Stomach smooth muscle (tissue), 2 donors: ENCODE data around the gene RHOA.
"Not testable (repeated sequence)": the region's sequence is repeated elsewhere in the genome, so short reads cannot be mapped to it uniquely, and the experiment has no call there.

Experiments
- H3K27ac ChIP-seq: one replicate; pipeline ENCODE4 v1.7.0; 2013; ENCODE audit warnings: mild to moderate bottlenecking, low read length, inconsistent platforms
- H3K27me3 ChIP-seq, 2 donors: one replicate each; pipeline ENCODE4 v1.7.0; 2013; ENCODE audit warnings: low read length in 2 of 2; ENCODE audit not compliant: insufficient read depth in 2 of 2, control insufficient read depth in 1 of 2
- H3K36me3 ChIP-seq, 2 donors: one replicate each; pipeline ENCODE4 v1.7.0; 2013; ENCODE audit warnings: low read length in 2 of 2; ENCODE audit not compliant: control insufficient read depth in 2 of 2, insufficient read depth in 2 of 2
- H3K4me1 ChIP-seq: one replicate; pipeline ENCODE4 v1.7.0; 2013; ENCODE audit warnings: low read length; ENCODE audit not compliant: control insufficient read depth, insufficient read depth
- H3K4me3 ChIP-seq, 2 donors: one replicate each; pipeline ENCODE4 v1.7.0; 2013; ENCODE audit warnings: low read length in 2 of 2
- H3K9ac ChIP-seq, 2 donors: one replicate each; pipeline ENCODE4 v1.7.0; 2013; ENCODE audit warnings: low read length in 2 of 2, mild to moderate bottlenecking in 1 of 2
- H3K9me3 ChIP-seq, 2 donors: one replicate each; pipeline ENCODE4 v1.7.0; 2013; ENCODE audit warnings: low read length in 2 of 2; ENCODE audit not compliant: control insufficient read depth in 2 of 2
- donor health status: healthy.
- donor health status: Pancreatic carcinoma.

Gene RHOA

DNA sequence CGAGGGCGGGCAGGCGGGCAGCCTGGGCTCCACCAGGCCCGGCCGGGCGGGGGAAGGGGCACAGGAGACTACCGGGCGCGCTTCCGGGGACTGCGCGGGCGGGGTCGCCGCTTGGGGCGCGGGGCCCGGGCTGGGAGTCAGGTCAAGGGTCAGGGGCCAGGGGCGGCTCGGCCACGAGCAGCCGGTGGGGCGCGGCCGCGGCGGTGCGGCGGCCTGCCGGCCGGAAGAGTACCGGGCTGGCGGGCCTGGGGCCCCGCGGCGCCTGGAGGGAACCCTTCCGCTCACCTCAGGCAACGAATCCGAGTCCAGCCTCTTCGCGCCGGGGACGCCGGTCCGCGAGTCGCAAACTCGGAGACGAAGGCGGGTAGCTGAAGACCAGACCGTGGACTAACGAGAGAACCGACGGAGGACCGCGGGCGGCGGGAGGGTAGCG lies 225 bp downstream of the RHOA start:
- Histone ChIP-seq H3K27me3 (no peaks in the 10 kb centered on the region), H3K9me3 (no peaks in the 10 kb centered on the region), H3K9ac (peak overlapping the region; percentile 91 to 96), H3K36me3 (peaks cover 7 to 10% of the 10 kb centered on the region in 2 donors), H3K4me1 (peaks cover 41% of the 10 kb centered on the region), H3K27ac (peak overlapping the region; percentile 88), H3K4me3 (peak overlapping the region; percentile 97 to 98)

- Histone ChIP-seq H3K9me3 (no peaks in the 10 kb centered on the region), H3K27me3 (no peaks in the 10 kb centered on the region), H3K27ac (peak overlapping the region; percentile 88), H3K4me1 (peaks cover 41% of the 10 kb centered on the region), H3K4me3 (peak overlapping the region; percentile 97 to 98), H3K9ac (peak overlapping the region; percentile 91 to 96), H3K36me3 (peaks cover 7% of the 10 kb centered on the region in 2 donors)
These were observed 786 bp downstream of the RHOA start for GRCh38 chr3:49410846-49411534.

DNA sequence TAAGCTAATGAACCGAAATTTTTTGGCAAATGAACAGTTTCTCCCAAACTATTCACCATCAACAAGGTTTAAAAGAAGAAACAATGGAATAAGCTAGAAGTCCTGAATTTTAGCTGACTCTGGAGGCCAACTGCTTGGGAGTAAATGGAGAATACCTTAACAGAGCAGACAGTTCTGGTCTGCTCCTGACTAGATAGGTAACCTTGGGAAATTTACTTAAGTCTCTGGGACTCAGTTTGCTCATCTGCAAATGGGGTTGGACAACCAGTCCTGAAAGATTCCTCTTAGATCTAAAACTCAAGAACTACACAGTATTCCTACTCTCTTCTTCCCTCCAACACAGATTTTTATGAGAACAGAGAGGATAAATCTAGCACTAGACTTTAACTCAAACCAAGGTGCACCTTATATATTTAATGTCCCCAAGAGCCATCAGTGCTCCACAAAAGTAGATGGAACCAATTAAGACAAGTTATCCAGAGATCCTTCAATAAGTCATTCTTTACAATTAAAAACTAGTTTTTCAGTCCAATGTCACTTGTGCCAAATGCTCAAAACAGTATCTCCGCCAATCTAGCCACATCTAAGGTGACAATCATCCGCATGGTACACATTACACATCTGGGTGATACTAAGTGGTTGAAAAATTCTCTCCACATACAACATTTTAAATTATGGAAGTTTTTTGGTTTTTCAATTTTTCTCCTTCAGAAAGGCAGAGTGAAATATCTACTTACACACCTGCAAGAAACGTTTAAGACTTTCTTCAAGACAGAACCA lies 1.5 kb downstream of the RHOA start:
- Histone ChIP-seq H3K27me3 (no peaks in the 10 kb centered on the region), H3K9ac (peak overlapping the region; percentile 37 to 96)

GRCh38 chr3:49406571-49407565 lies 4.9 kb downstream of the RHOA start:
- H3K4me1 ChIP-seq = peaks cover 32% of the 10 kb centered on the region

More for the DNA sequence above, 1.5 kb downstream of the RHOA start:
- Histone ChIP-seq H3K9me3 (no peaks in the 10 kb centered on the region), H3K4me1 (peaks cover 41% of the 10 kb centered on the region), H3K27ac (no peak overlapping the region), H3K4me3 (peak overlapping the region; percentile 97 to 98), H3K36me3 (peaks cover 3 to 4% of the 10 kb centered on the region in 2 donors)

GRCh38 chr3:49405570-49405969 lies 6.2 kb downstream of the RHOA start:
- H3K4me3 ChIP-seq = peak overlapping the region; percentile 3 to 35
- H3K27ac ChIP-seq = peak overlapping the region; percentile 37
- H3K4me1 ChIP-seq = peaks cover 36% of the 10 kb centered on the region

More at GRCh38 chr3:49406571-49407565, 4.9 kb downstream of the RHOA start:
- H3K9me3 ChIP-seq = no peaks in the 10 kb centered on the region
- no peak overlapping the region for H3K9ac ChIP-seq
- H3K36me3 ChIP-seq = no peaks in the 10 kb centered on the region
- peak overlapping the region in 1 of 2 donors; percentile 29 for H3K4me3 ChIP-seq
- H3K27ac ChIP-seq = no peak overlapping the region
- H3K27me3 ChIP-seq = no peaks in the 10 kb centered on the region

DNA sequence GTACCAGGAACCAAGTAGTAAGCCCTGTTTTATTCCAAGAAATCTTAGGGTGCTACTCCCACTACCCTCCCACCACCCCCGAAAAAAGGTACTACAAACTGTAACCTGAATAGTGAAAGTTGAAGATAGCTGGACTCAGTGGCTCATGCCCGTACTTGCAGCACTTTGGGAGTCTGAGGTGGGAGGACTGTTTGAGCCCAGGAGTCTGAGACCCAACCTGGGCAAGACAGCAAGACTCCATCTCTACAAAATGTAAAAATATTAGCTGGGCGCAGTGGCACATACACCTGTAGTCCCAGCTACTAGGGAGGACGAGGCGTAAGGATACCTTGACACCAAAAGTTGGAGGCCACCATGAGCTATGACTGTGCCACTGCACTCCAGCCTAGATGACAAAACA lies 7.9 kb downstream of the RHOA start:
- Histone ChIP-seq H3K4me3 (no peak overlapping the region), H3K27me3 (no peaks in the 10 kb centered on the region), H3K27ac (no peak overlapping the region), H3K36me3 (no peaks in the 10 kb centered on the region), H3K9ac (no peak overlapping the region), H3K9me3 (no peaks in the 10 kb centered on the region), H3K4me1 (peaks cover 33% of the 10 kb centered on the region)

More at GRCh38 chr3:49405570-49405969, 6.2 kb downstream of the RHOA start:
- not testable (repeated sequence) for H3K27me3 ChIP-seq, H3K36me3 ChIP-seq, H3K9me3 ChIP-seq
- peak overlapping the region in 1 of 2 donors; percentile 7 for H3K9ac ChIP-seq

DNA sequence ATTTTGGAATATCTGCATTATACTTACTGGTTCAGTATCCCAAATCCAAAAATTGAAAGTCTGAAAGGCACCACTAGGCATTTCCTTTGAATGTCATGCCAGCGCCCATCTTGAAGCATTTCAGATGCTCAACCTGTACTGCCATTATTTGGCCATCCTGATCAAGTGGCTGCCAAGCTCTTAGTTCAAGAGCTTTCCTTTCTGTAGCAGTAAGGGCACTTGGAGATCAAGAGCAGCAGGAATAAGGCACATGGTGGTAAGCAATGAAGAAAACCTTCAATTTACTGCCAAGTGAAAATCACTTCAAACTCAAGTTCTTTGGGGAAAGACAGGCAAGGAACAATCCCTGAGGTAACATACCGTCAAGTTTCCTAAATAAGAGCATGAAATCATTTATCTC lies 10.0 kb downstream of the RHOA start:
- no peaks in the 10 kb centered on the region for H3K36me3 ChIP-seq

DNA sequence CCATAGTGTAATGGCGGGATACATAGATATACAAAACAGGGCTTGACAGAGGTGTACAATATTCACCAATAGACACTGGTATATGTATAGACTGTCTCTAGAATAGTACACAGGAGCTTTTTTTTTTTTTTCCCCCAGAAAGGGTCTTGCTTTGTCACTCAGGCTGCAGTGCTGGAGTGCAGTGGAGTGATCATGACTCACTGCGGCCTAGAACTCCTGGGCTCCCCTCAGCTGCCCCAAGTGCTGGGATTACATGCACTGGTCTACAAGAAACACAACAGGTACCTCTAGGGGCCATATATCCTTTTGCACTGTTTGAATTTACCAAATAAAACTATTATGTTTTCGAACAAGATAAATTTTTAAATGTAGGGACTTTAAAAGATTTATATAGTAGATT lies 12.3 kb downstream of the RHOA start:
- Histone ChIP-seq H3K9ac (no peak overlapping the region), H3K4me1 (peaks cover 18% of the 10 kb centered on the region), H3K27me3 (no peaks in the 10 kb centered on the region), H3K36me3 (peaks cover 0 to 4% of the 10 kb centered on the region in 2 donors), H3K4me3 (no peak overlapping the region), H3K9me3 (no peaks in the 10 kb centered on the region), H3K27ac (no peak overlapping the region)

More for the DNA sequence above, 10.0 kb downstream of the RHOA start:
- H3K4me3 ChIP-seq = no peak overlapping the region
- H3K9me3 ChIP-seq = no peaks in the 10 kb centered on the region
- no peak overlapping the region for H3K27ac ChIP-seq
- H3K27me3 ChIP-seq = no peaks in the 10 kb centered on the region
- H3K9ac ChIP-seq = no peak overlapping the region
- peaks cover 29% of the 10 kb centered on the region for H3K4me1 ChIP-seq

DNA sequence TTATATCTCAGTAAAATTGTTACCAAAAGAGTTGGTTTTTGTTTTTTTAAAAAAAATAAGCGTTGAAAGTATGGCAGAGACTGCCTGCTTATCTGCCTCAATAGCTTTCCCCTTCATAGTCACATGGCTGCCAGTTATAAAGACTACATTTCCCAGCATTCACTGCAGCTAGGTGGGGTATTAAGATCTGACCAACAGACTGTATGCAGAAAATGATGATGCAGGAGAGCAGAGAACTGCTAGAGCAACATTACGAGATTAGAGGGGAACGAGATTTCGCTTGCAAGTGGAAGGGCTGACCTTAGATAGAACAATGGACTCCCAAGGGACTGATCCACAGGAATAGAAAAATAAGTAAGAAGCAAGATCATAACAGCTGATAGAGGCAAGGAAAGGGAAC lies 14.3 kb downstream of the RHOA start:
- Histone ChIP-seq H3K9me3 (no peaks in the 10 kb centered on the region), H3K36me3 (peaks cover 0 to 4% of the 10 kb centered on the region in 2 donors), H3K9ac (no peak overlapping the region), H3K4me1 (peaks cover 14% of the 10 kb centered on the region), H3K4me3 (no peak overlapping the region), H3K27ac (no peak overlapping the region), H3K27me3 (no peaks in the 10 kb centered on the region)

GRCh38 chr3:49391310-49391709 lies 20.5 kb downstream of the RHOA start:
- H3K27ac ChIP-seq, H3K9me3 ChIP-seq, H3K36me3 ChIP-seq, H3K4me3 ChIP-seq, H3K27me3 ChIP-seq, H3K9ac ChIP-seq, H3K4me1 ChIP-seq: not testable (repeated sequence)
